ENCODE results near the gene ALDH6A1.

DNA sequence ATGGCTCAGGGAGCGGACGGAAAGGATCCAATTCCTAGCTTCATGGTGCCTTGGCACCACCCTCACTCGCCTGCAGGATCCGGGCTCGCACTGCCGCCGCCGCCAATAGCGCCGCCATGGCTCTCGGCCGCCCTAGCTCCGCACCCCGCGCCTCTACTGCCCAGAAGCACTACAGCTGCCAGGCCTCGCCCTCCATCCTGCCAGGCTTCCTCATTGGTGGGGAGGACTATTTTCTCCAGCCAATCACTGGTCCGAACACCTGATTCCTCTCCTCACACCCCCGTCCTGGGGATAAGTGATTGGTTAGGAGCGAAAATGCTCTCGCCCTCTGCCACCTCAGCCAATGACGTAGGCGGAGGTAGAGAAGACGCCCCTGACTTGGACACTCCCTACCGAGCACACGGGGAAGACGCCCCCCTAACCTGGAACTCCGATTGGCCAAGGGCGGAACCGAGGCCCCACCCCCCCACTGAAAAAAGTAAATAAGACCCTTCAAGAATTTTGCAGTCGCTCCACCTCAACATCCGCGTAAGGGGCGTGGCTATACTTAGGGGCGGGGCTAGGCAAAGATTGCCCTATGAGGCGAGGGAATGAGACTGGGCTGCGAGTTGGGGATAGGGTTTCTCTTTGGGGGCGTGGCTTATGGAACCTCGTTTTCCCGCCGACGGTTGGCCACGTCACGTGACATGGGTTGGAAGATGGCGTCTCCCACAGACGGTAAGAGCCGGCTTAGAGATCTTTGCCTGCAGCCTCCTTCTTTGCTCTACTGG, at the start of gene ALDH6A1, which contains the start of gene LIN52:
- TF ChIP-seq POLR2AphosphoS5 (IDR thresholded peaks at IDR 0.05; ENCODE audit: borderline replicate concordance, low read depth, low read length), result peak; percentile 74
- TF ChIP-seq EZH2 (IDR thresholded peaks at IDR 0.05), result no peak
